Stimulated activated effector memory CD8-positive, alpha-beta T cell treated with anti-CD3 and anti-CD28 coated beads, Interleukin-12 subunit alpha, Interleukin-12 subunit beta, amount 100 ng/mL, for 72 hours (primary cell): ENCODE data around the gene FAM83G.

ENCODE experiments used
- ATAC-seq: fragments of 150-1000 bp; cut with Tn5 transposase; 2 replicates; pipeline ENCODE4 v1.10.0; 2021
- DNase-seq, 2 donors: peaks; one replicate each; pipeline ENCODE4 v3.0.0; 2021 to 2022; ENCODE audit warnings: low spot score in 2 of 2
- H3K27ac Mint-ChIP-seq: one replicate; pipeline ENCODE4 v1.8.0; 2022; ENCODE audit warnings: mild to moderate bottlenecking, mixed read lengths
- H3K36me3 Mint-ChIP-seq: one replicate; pipeline ENCODE4 v1.8.0; 2022; ENCODE audit warnings: mild to moderate bottlenecking, mixed read lengths
- H3K4me1 Mint-ChIP-seq: one replicate; pipeline ENCODE4 v1.8.0; 2022; ENCODE audit warnings: mixed read lengths
- H3K4me3 Mint-ChIP-seq: one replicate; pipeline ENCODE4 v1.8.0; 2022; ENCODE audit warnings: mild to moderate bottlenecking, mixed read lengths
- H3K9me3 Mint-ChIP-seq: one replicate; pipeline ENCODE4 v1.8.0; 2022; ENCODE audit warnings: mixed read lengths

The FAM83G gene

GRCh38 chr17:18990331-18990730, 14.2 kb downstream of the FAM83G start:
- Mint-ChIP-seq H3K4me1 (peaks cover 28% of the 10 kb centered on the region), H3K27ac (peak overlapping the region; percentile 34), H3K9me3 (peaks cover 4% of the 10 kb centered on the region), H3K4me3 (no peak overlapping the region), H3K36me3 (peaks cover 12% of the 10 kb centered on the region)
- ATAC-seq (no peak), DNase-seq (no peak)

DNA sequence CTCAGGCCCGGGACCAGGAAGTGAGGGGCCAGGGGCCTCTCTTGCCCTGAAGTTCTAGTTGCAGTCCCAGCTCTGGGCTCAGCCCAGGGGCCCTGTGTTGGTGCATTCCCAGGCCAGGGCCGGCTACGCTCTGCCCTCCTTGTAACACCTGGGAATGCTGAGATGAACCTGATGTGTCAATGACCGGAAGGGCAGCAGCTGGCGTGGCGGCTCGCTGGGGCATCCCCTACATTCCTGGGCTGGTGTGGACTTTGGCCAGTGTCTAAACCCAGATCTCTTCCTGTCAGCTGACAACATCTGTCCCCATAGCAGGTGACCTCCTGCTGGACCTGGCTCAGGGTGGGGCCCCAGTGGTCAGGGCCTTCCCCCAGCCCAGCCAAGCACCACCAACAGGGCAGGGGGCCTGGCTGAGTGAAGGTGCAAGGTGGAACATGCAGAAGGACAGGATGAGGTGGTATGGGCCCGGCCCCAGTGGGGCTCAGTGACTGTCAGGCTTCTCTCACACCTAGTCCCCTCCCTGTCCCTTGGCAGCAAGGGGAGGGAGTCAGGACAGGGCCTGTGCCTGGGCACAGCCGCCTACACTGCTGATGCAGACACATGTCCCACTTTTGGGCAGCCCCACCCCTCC, 15.9 kb downstream of the FAM83G start:
- peaks cover 7% of the 10 kb centered on the region for H3K36me3 Mint-ChIP-seq
- DNase-seq (no peak), ATAC-seq (no peak)
- no peak overlapping the region for H3K27ac Mint-ChIP-seq
- no peak overlapping the region for H3K4me3 Mint-ChIP-seq
- H3K4me1 Mint-ChIP-seq, result peaks cover 20% of the 10 kb centered on the region
- no peaks in the 10 kb centered on the region for H3K9me3 Mint-ChIP-seq

DNA sequence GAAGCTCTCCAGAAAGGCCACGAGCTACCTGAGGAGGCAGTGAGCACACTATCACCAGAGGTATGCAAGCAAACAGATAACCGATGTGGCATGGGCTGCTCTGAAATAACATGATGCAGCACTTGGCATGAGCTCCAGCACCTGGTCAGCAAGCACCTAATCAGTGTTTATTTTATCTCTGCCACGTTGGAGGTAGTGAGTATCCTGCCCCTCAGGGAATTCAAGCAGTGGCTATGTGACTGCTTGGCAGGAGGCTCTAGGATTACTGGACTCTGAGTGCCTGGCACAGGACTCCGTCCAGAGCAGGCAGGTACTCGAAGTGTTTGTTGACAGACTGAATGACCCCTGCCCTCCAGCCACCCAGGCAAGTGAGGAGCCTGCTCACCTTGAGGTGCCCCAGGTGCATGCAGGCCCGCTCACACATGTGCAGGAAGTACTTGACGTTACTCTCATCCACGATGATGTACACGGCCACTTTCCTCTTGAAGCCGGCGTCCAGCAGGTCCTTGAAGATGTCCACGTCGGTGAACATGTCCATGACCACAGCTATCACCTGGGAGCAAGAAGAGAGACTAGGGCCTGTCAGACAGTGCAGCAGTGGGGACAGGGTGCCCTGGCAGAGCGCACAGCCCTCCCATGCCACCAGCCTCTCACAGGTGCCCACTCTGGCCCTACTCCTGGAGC, 16.6 kb downstream of the FAM83G start:
- Mint-ChIP-seq H3K4me1 (peaks cover 13% of the 10 kb centered on the region), H3K27ac (no peak overlapping the region)
- ATAC-seq, result no peak

DNA sequence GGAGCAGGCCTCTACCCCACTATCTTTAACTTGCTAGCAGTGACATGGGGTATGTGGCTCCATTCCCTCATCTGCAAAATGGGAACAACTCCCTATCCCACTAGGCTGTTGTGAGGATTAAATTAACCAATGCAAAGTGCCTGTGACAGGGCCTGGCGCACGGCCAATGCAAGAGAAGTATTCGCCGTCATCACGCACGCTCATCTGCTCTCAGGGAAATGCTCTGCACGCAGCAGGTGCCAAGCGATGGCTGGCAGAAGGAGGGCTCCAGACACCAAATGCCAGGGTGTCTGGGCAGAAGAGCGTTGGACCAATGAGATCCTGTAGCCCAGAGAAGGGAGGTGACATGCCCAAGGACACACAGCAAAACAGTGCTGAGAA, 17.3 kb downstream of the FAM83G start:
- Mint-ChIP-seq H3K27ac (no peak overlapping the region), H3K36me3 (peaks cover 7% of the 10 kb centered on the region), H3K4me1 (peaks cover 9% of the 10 kb centered on the region), H3K4me3 (no peak overlapping the region), H3K9me3 (no peaks in the 10 kb centered on the region)
- ATAC-seq, result no peak
- DNase-seq, result no peak

More for the DNA sequence above, 16.6 kb downstream of the FAM83G start:
- DNase-seq, result no peak
- H3K9me3 Mint-ChIP-seq, result no peaks in the 10 kb centered on the region
- peaks cover 7% of the 10 kb centered on the region for H3K36me3 Mint-ChIP-seq
- no peak overlapping the region for H3K4me3 Mint-ChIP-seq

DNA sequence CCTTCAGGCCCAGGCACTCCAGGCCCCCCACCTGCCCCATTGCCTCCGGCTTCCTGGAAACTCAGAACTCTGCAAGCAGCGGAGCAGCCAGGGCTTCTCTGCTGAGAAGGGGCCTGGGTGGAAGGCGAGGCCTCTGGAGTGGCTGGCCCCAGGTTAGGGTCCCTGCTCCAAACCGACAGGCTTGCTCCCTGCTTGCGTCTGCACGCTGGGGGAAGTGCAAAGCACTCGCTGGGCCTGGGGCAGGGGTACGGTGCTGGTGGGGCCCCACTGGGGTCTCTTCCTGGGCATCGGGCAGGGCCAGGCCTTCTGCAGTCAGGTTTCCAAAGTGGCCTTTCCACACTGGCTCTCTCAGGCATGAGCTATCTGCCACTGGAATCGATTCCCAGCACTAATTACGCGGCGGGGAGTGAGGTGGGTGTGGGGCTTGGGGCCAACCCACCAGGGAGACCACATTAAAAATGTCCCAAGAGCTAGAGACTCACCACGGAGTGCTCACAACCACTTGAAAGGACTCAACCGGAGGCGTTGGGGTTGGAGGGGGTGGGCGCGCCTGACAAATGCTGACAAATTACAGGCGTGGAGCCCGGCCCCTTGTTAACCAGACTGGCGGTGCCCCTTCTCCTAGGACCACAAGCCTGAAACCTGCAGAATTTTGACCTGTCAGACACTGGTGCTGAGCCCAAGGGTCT, 17.9 kb downstream of the FAM83G start:
- Mint-ChIP-seq H3K27ac (no peak overlapping the region), H3K9me3 (no peaks in the 10 kb centered on the region), H3K36me3 (peaks cover 7% of the 10 kb centered on the region), H3K4me1 (peaks cover 6% of the 10 kb centered on the region), H3K4me3 (no peak overlapping the region)
- no peak for DNase-seq
- no peak for ATAC-seq

- Mint-ChIP-seq H3K9me3 (no peaks in the 10 kb centered on the region), H3K4me1 (peaks cover 6% of the 10 kb centered on the region), H3K36me3 (peaks cover 7% of the 10 kb centered on the region), H3K4me3 (no peak overlapping the region), H3K27ac (no peak overlapping the region)
- ATAC-seq (no peak), DNase-seq (no peak)
Measured at GRCh38 chr17:18985475-18985874, 19.1 kb downstream of the FAM83G start.

DNA sequence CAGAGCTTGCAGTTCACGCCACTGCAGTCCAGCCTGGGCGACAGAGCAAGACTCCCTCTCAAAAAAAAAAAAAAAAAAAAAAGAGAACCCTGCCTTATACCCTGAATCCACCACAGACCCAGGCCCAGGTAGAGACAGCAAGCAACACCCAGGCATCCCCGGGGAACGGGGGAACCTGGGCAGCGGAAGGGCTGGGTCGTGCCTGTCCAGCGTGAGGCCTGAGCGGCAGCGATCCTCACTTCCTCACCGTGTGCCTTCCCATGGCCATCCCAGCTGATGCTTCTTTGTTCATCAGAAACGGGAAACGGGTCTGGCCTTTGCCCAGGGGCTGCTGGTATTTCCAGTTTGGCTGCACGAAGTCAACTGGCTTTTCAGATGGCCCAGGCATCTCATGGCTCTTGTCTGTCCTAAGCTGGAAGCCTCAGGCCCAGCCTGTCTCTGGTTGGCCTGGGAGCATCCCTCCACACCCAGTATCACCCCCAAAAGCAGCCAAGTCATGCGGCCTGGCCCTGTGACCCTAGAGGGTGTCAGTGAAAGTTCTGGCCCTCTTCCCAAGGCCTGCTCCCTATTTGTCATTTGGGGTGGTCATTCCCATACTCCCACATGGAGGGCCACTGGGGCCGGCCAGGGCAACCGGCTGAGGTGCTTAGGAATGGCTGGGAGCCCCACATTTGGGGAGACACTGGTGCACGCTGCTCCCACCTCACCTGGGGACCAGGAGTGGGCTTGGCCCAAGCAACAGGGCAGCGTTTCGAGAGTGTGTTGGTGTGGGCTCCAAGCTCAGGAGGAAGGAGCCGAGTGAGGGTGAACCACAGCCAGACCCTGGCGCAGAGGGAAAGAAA, 20.1 kb downstream of the FAM83G start:
- Mint-ChIP-seq H3K27ac (no peak overlapping the region), H3K36me3 (peaks cover 10% of the 10 kb centered on the region), H3K4me3 (no peak overlapping the region), H3K4me1 (peaks cover 6% of the 10 kb centered on the region), H3K9me3 (no peaks in the 10 kb centered on the region)
- ATAC-seq (no peak), DNase-seq (no peak)

GRCh38 chr17:18981642-18982424, 22.7 kb downstream of the FAM83G start:
- DNase-seq (no peak), ATAC-seq (peak; percentile 55)
- H3K9me3 Mint-ChIP-seq, result no peaks in the 10 kb centered on the region
- no peak overlapping the region for H3K4me3 Mint-ChIP-seq
- peak overlapping the region; percentile 54 for H3K27ac Mint-ChIP-seq
- H3K4me1 Mint-ChIP-seq, result peaks cover 6% of the 10 kb centered on the region
- H3K36me3 Mint-ChIP-seq, result peaks cover 13% of the 10 kb centered on the region

- peaks cover 12% of the 10 kb centered on the region for H3K36me3 Mint-ChIP-seq
- H3K27ac Mint-ChIP-seq, result no peak overlapping the region
- H3K4me3 Mint-ChIP-seq, result no peak overlapping the region
- DNase-seq (no peak), ATAC-seq (no peak)
- H3K9me3 Mint-ChIP-seq, result no peaks in the 10 kb centered on the region
- peaks cover 6% of the 10 kb centered on the region for H3K4me1 Mint-ChIP-seq
Measured at GRCh38 chr17:18981335-18981641, 23.3 kb downstream of the FAM83G start.

DNA sequence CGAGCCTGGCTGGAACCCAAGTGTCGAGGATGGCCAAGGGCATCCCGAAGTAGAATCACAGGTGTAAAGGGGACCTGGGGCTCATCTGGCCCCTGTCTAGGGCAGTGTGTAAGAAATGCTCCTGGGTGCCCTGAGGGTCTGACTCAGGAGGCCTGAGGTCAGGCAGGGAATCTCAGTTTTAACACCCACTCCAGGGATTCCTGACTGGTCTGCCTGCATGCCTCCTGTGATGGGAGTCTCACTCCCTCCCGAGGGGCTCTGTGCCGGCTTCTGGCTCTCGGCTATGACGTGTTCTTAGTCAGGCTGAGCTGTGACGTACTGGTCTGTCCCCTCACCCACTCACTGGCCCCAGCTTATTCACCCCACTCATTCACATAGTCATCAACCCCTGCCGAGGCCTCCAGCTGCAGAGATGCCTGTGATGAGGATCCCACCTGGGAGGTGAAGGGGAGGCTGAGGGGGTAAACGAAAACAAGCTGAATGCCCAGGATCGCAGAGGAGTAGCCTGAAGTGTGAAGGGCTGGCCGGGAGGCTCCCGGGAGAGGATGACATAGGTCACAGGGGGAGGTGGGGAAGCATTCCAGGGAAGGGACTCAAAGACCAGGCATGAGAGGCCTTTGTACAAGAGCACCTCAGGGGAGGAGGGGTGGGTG, 23.8 kb downstream of the FAM83G start:
- DNase-seq (no peak), ATAC-seq (peak; percentile 27)
- H3K4me1 Mint-ChIP-seq, result peaks cover 6% of the 10 kb centered on the region
- H3K9me3 Mint-ChIP-seq, result no peaks in the 10 kb centered on the region
- no peak overlapping the region for H3K4me3 Mint-ChIP-seq
- H3K27ac Mint-ChIP-seq, result peak overlapping the region; percentile 37
- peaks cover 7% of the 10 kb centered on the region for H3K36me3 Mint-ChIP-seq

DNA sequence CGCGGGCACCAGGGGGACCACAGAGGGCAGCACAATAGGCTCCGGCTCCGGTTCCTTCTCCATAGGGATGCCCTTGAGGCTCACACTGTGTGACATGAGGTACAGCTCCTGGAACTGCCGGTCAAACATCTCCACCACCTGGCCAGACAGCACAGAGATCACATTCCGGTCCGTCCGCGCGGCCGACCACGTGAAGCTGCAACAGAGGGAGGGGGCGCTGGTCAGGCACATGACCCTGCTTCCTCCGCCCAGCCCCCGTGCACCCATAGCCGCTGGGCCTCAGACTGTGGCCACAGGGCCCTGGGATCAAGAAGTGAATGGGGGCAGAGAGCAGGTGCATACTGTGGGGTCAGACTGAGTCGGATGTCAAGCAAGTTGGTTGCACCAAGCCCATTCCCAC, 25.9 kb downstream of the FAM83G start:
- DNase-seq (no peak), ATAC-seq (no peak)
- H3K9me3 Mint-ChIP-seq, result no peaks in the 10 kb centered on the region
- H3K4me1 Mint-ChIP-seq, result peaks cover 14% of the 10 kb centered on the region
- H3K27ac Mint-ChIP-seq, result no peak overlapping the region
- H3K36me3 Mint-ChIP-seq, result peaks cover 18% of the 10 kb centered on the region
- H3K4me3 Mint-ChIP-seq, result no peak overlapping the region

DNA sequence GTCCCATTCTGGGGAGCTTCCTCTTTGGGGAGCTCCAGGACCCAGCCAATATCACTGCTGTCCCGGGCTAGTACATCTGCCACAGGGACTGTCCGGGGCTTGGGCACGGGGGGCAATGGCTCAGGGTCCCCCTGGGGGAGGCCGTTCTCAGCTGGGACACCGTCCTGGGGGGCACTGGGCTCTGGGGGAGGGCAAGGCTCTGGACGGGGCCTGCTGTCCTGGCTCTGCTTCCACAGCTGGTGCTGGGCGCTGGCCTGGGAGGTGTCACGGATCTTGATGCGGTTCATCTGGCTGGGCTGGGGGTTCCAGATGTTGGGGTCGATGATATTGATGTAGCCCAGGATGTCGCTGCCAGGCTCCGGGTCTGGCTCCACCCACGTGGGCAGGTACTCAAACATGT, 26.5 kb downstream of the FAM83G start:
- H3K4me1 Mint-ChIP-seq, result peaks cover 14% of the 10 kb centered on the region
- no peak overlapping the region for H3K27ac Mint-ChIP-seq
- H3K9me3 Mint-ChIP-seq, result no peaks in the 10 kb centered on the region
- DNase-seq (no peak), ATAC-seq (no peak)
- H3K4me3 Mint-ChIP-seq, result no peak overlapping the region
- peaks cover 21% of the 10 kb centered on the region for H3K36me3 Mint-ChIP-seq

GRCh38 chr17:18977646-18978045, 26.9 kb downstream of the FAM83G start:
- peaks cover 14% of the 10 kb centered on the region for H3K4me1 Mint-ChIP-seq
- no peak for DNase-seq
- H3K9me3 Mint-ChIP-seq, result no peaks in the 10 kb centered on the region
- no peak overlapping the region for H3K27ac Mint-ChIP-seq
- ATAC-seq, result no peak
- no peak overlapping the region for H3K4me3 Mint-ChIP-seq
- peaks cover 21% of the 10 kb centered on the region for H3K36me3 Mint-ChIP-seq

- Mint-ChIP-seq H3K36me3 (peaks cover 21% of the 10 kb centered on the region), H3K27ac (no peak overlapping the region), H3K4me1 (peaks cover 9% of the 10 kb centered on the region), H3K4me3 (no peak overlapping the region), H3K9me3 (no peaks in the 10 kb centered on the region)
- no peak for ATAC-seq
- no peak for DNase-seq
Measured at GRCh38 chr17:18977021-18977420, 27.5 kb downstream of the FAM83G start.
